B cell (primary cell): ENCODE results near the gene CDK6. TPM values are rescaled to one million over a fixed set of nuclear protein-coding genes. Genes with fewer than 3 reads are reported as not detected.

Experiments
- ATAC-seq: fragments of 200-7000 bp; cut with Tn5 transposase; one replicate; pipeline ENCODE4 v1.10.0; 2021; ENCODE audit warnings: low read depth, mild to moderate bottlenecking, moderate number of reproducible peaks, moderate library complexity
- CTCF ChIA-PET: fragments of 350-600 bp; sonication (Branson Sonifier 250); formaldehyde crosslinking; loops from one replicate; lab custom pipeline; 2021; ENCODE audit warnings: antibody characterized with exemption, inconsistent platforms; lab: Charles Lee
- POLR2A ChIA-PET: fragments of 350-600 bp; sonication (Branson Sonifier 250); formaldehyde crosslinking; loops from one replicate; lab custom pipeline; 2021; ENCODE audit warnings: antibody characterized with exemption; lab: Charles Lee
- DNase-seq: peaks from one replicate; pipeline ENCODE4 v3.0.0; 2013
- H2AFZ ChIP-seq: 2 replicates; pipeline ENCODE4 v1.6.1; 2012; ENCODE audit warnings: mild to moderate bottlenecking, low read depth, low read length; ENCODE audit not compliant: insufficient read depth, poor library complexity, severe bottlenecking
- H3K27ac ChIP-seq, 2 donors: 1 replicate in 1 of 2; 2 replicates in 1 of 2; pipeline ENCODE4 v1.5.1; 2012 to 2013; ENCODE audit warnings: low read length in 2 of 2, mild to moderate bottlenecking in 2 of 2, moderate library complexity in 1 of 2
- H3K27me3 ChIP-seq, 4 experiments: fragments of 200-600 bp in 1 of 4; sonication (generic) in 1 of 4; replicated peaks in 1 of 4; 1 replicate in 2 of 4; 2 replicates in 2 of 4; pipeline versions ENCODE4 v1.6.1 to v1.7.0; 2013 to 2016; ENCODE audit warnings: low read length in 3 of 4, mild to moderate bottlenecking in 2 of 4, mixed read lengths in 1 of 4, moderate library complexity in 1 of 4; ENCODE audit not compliant: insufficient read depth in 4 of 4, control insufficient read depth in 3 of 4; ENCODE audit errors: control extremely low read depth in 1 of 4
- H3K36me3 ChIP-seq, 2 experiments: replicated peaks in 1 of 2; 1 replicate in 1 of 2; 2 replicates in 1 of 2; pipeline versions ENCODE4 v1.6.1 to v1.7.1; 2013; ENCODE audit warnings: low read length in 1 of 2; ENCODE audit not compliant: insufficient read depth in 2 of 2, control insufficient read depth in 1 of 2; ENCODE audit errors: control extremely low read depth in 1 of 2, extremely low read depth in 1 of 2
- H3K4me1 ChIP-seq, 2 donors: fragments of 200-600 bp in 1 of 2; sonication (generic) in 1 of 2; 1 replicate in 1 of 2; 2 replicates in 1 of 2; pipeline versions ENCODE4 v1.5.1 to v1.6.1; 2013 to 2017; ENCODE audit warnings: low read length in 2 of 2; ENCODE audit not compliant: control insufficient read depth in 2 of 2, insufficient read depth in 2 of 2
- H3K4me2 ChIP-seq: replicated peaks from 2 replicates; pipeline ENCODE3; 2012; ENCODE audit warnings: mild to moderate bottlenecking, low read depth, low read length; ENCODE audit not compliant: poor library complexity, severe bottlenecking
- H3K4me3 ChIP-seq, 5 experiments: fragments of 200-600 bp in 1 of 5; sonication (generic) in 1 of 5; 1 replicate in 3 of 5; 2 replicates in 2 of 5; pipeline versions ENCODE4 v1.5.1 to v1.7.0; 2011 to 2016; ENCODE audit warnings: low read length in 4 of 5, mild to moderate bottlenecking in 4 of 5, low read depth in 2 of 5, control low read depth in 1 of 5, moderate library complexity in 1 of 5; ENCODE audit not compliant: insufficient read depth in 1 of 5; ENCODE audit errors: control extremely low read depth in 1 of 5, extremely low read depth in 1 of 5
- H3K79me2 ChIP-seq: fragments of 200-600 bp; sonication (generic); one replicate; pipeline ENCODE4 v1.6.0; 2016; ENCODE audit warnings: low read length; ENCODE audit not compliant: control insufficient read depth, insufficient read depth
- H3K9ac ChIP-seq: fragments of 200-600 bp; sonication (generic); 2 replicates; pipeline ENCODE4 v1.6.1; 2017; ENCODE audit warnings: mild to moderate bottlenecking, low read length, moderate library complexity
- H3K9me3 ChIP-seq, 3 donors: one replicate each; pipeline versions ENCODE4 v1.6.1 to v1.7.1; 2013; ENCODE audit warnings: low read length in 2 of 3; ENCODE audit not compliant: control insufficient read depth in 2 of 3, insufficient read depth in 1 of 3; ENCODE audit errors: control extremely low read depth in 1 of 3
- H4K20me1 ChIP-seq: 2 replicates; pipeline ENCODE4 v1.6.0; 2012; ENCODE audit warnings: mild to moderate bottlenecking, low read length; ENCODE audit not compliant: insufficient read depth, control insufficient read depth, poor library complexity, severe bottlenecking
- H3K27ac Mint-ChIP-seq: one replicate; pipeline ENCODE4 v1.8.0; 2021; ENCODE audit warnings: mixed read lengths
- H3K27me3 Mint-ChIP-seq: one replicate; pipeline ENCODE4 v1.8.0; 2021; ENCODE audit warnings: mixed read lengths
- H3K4me1 Mint-ChIP-seq: one replicate; pipeline ENCODE4 v1.8.0; 2021; ENCODE audit warnings: mixed read lengths
- H3K4me3 Mint-ChIP-seq: one replicate; pipeline ENCODE4 v1.8.0; 2021; ENCODE audit warnings: mixed read lengths
- H3K9me3 Mint-ChIP-seq: one replicate; pipeline ENCODE4 v1.8.0; 2022; ENCODE audit warnings: mixed read lengths; ENCODE audit not compliant: insufficient read depth
- CTCF ChIP-seq: fragments of 200-600 bp; IDR thresholded peaks from one replicate; pipeline ENCODE4 v1.8.0; 2022; ENCODE audit warnings: antibody characterized with exemption, mild to moderate bottlenecking
- EZH2 ChIP-seq: IDR thresholded peaks from 2 replicates; pipeline ENCODE4 v1.6.1; 2012; ENCODE audit warnings: borderline replicate concordance, low read depth, mild to moderate bottlenecking, moderate library complexity, low read length; ENCODE audit not compliant: insufficient read depth, poor library complexity, severe bottlenecking
- WGBS: methylation state at CpG from one replicate; pipeline ENCODE4 v1.1.5; 2013; ENCODE audit warnings: missing lambda C conversion rate; ENCODE audit not compliant: insufficient coverage; 5-methylcytosine and 5-hydroxymethylcytosine counted together
- intact Hi-C: fragments of 100-400 bp; cut with micrococcal nuclease; formaldehyde crosslinking; loops from one replicate; pipeline ENCODE4 v1.10.0; 2022
- polyA plus RNA-seq: library from polyadenylated mRNA; depleted of rRNA; stranded (reverse); fragments of >200 nt; gene quantifications from 2 replicates; pipeline ENCODE4 v1.2.3, GENCODE V29; 2012
- total RNA-seq, 2 donors: library from RNA; stranded (reverse); fragments of 120-200 nt in 1 of 2; gene quantifications; 1 replicate in 1 of 2; 2 replicates in 1 of 2; pipeline versions ENCODE4 v1.2.3 to v1.2.4, GENCODE V29; 2013 to 2022

The CDK6 gene
- total and polyA plus RNA-seq, 2 donors (not counting 1 experiment from before 2014, with no cell fraction given), result 3.0 to 14.6 TPM

DNA sequence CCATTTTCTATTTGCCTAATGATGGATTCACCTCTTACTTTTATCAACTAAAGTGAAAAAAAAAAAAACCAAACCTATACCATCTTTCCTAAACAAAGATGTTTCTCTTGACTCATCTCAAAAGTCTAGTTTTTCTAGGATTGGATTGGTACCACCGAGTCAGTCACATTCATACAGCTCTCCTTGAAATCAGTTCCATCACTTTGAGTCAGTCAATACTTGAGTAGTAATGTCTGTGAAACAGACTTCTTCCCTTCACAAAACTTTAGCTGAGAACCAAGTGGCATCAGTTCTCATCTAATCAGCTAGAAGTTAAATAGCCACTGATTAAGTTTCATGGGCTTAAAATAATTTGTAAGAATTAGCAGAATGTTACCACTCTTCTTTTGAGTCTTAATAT is 13.3 kb downstream of the CDK6 start:
- H2AFZ ChIP-seq, result no peak overlapping the region
- peaks cover 9% of the 10 kb centered on the region for H3K9me3 Mint-ChIP-seq
- H4K20me1 ChIP-seq, result no peaks in the 10 kb centered on the region
- no peak overlapping the region for H3K4me3 Mint-ChIP-seq
- no peak overlapping the region for H3K4me3 ChIP-seq
- intact Hi-C loops, result no loop called here
- DNase-seq (no peak), ATAC-seq (no peak)
- H3K4me2 ChIP-seq, result no peak overlapping the region
- WGBS, result no CpG with 5 or more reads among the region's 1 CpG
- no peak overlapping the region for H3K27ac Mint-ChIP-seq
- no peaks in the 10 kb centered on the region for H3K27me3 Mint-ChIP-seq
- H3K9me3 ChIP-seq, result no peaks in the 10 kb centered on the region
- H3K27ac ChIP-seq, result no peak overlapping the region
- no peak for TF ChIP-seq CTCF
- no peak for TF ChIP-seq EZH2
- no peaks in the 10 kb centered on the region for H3K36me3 ChIP-seq
- H3K4me1 ChIP-seq, result no peaks in the 10 kb centered on the region
- H3K9ac ChIP-seq, result no peak overlapping the region
- peaks cover 85% of the 10 kb centered on the region for H3K79me2 ChIP-seq
- H3K4me1 Mint-ChIP-seq, result peaks cover 16% of the 10 kb centered on the region
- ChIA-PET CTCF (interaction anchor here (2.0 kb wide), 1 partner anchor 9 kb away, joined by 12 read pairs; no protein-coding TSS in a partner anchor), POLR2A (interaction anchor here (0.7 kb wide), 1 partner anchor 327 kb away, joined by 4 read pairs; no protein-coding TSS in a partner anchor)
- H3K27me3 ChIP-seq, result no peaks in the 10 kb centered on the region

- Histone ChIP-seq H3K9ac (no peak overlapping the region), H3K27ac (no peak overlapping the region), H3K27me3 (no peaks in the 10 kb centered on the region), H2AFZ (no peak overlapping the region), H3K4me2 (no peak overlapping the region), H3K36me3 (no peaks in the 10 kb centered on the region), H3K79me2 (peaks cover 87% of the 10 kb centered on the region), H3K4me3 (no peak overlapping the region), H3K9me3 (peaks cover 0 to 13% (median 1%) of the 10 kb centered on the region in 3 donors), H3K4me1 (no peaks in the 10 kb centered on the region), H4K20me1 (no peaks in the 10 kb centered on the region)
- H3K9me3 Mint-ChIP-seq, result peaks cover 16% of the 10 kb centered on the region
- no peak overlapping the region for H3K4me3 Mint-ChIP-seq
- CTCF ChIA-PET, result interaction anchor here (0.8 to 2.0 kb wide), 2 partner anchors 11 to 13 kb away, joined by 3 to 7 read pairs; no protein-coding TSS in a partner anchor
- WGBS, result no CpG with 5 or more reads among the region's 3 CpGs
- intact Hi-C loops, result no loop called here
- no peak overlapping the region for H3K27ac Mint-ChIP-seq
- peaks cover 16% of the 10 kb centered on the region for H3K4me1 Mint-ChIP-seq
- H3K27me3 Mint-ChIP-seq, result no peaks in the 10 kb centered on the region
- TF ChIP-seq EZH2, result no peak
- DNase-seq, result no peak
- POLR2A ChIA-PET, result interaction anchor here (0.6 kb wide), 1 partner anchor 520 kb away, joined by 3 read pairs; no protein-coding TSS in a partner anchor
- ATAC-seq, result no peak
These were observed 16.2 kb downstream of the CDK6 start for GRCh38 chr7:92820191-92820590.
